ENCODE data around the gene COL28A1. TPM values are rescaled to one million over a fixed set of nuclear protein-coding genes. Genes with fewer than 3 reads are reported as not detected.

COL28A1 gene
- total and polyA plus RNA-seq, 4 donors = 0.05 to 0.50 (median 0.18) TPM

- TF ChIP-seq CTCF (IDR thresholded peaks at IDR 0.05; ENCODE audit: low read depth, low read length, missing input control) = no peak
- TF ChIP-seq NR2F2 (IDR thresholded peaks at IDR 0.05) = no peak
- TF ChIP-seq JUND (IDR thresholded peaks at IDR 0.05) = no peak
- no peak for TF ChIP-seq SP1 (IDR thresholded peaks at IDR 0.05)
- TF ChIP-seq FOXA2 (IDR thresholded peaks at IDR 0.05) = no peak
- TF ChIP-seq RAD21 (IDR thresholded peaks at IDR 0.05) = no peak
- no peak for TF ChIP-seq ATF3 (IDR thresholded peaks at IDR 0.05)
- no peak for TF ChIP-seq YY1 (IDR thresholded peaks at IDR 0.05)
- no peak for TF ChIP-seq GABPA (IDR thresholded peaks at IDR 0.05 in 1 of 2, conservative IDR thresholded peaks at IDR 0.05 in 1 of 2)
- TF ChIP-seq RXRA (IDR thresholded peaks at IDR 0.05) = no peak
- no peak for TF ChIP-seq HNF4G (IDR thresholded peaks at IDR 0.05)
- no peak for TF ChIP-seq ZBTB33 (IDR thresholded peaks at IDR 0.05)
- TF ChIP-seq HNF4A (conservative IDR thresholded peaks at IDR 0.05) = no peak
- no peak for TF ChIP-seq EGR1 (IDR thresholded peaks at IDR 0.05; ENCODE audit: low read depth in 2 of 2)
- no peak for TF ChIP-seq FOXA1 (IDR thresholded peaks at IDR 0.05)
- no peak for TF ChIP-seq TAF1 (conservative IDR thresholded peaks at IDR 0.05)
- H3K27me3 ChIP-seq (ENCODE audit: control insufficient read depth in 4 of 4, insufficient read depth in 4 of 4, low read length in 3 of 4) = no peaks in the 10 kb centered on the region
- no peak for DNase-seq (ENCODE audit: low spot score)
- no peaks in the 10 kb centered on the region for H3K9me3 ChIP-seq (ENCODE audit: control insufficient read depth in 4 of 4, low read length in 3 of 4)
- no peak overlapping the region for H3K4me3 ChIP-seq (ENCODE audit: low read depth in 1 of 3, low read length in 3 of 3)
- no peak overlapping the region for H3K27ac ChIP-seq (ENCODE audit: low read depth in 1 of 2, low read length in 2 of 2)
- H3K9ac ChIP-seq (ENCODE audit: low read depth in 1 of 2, low read length in 2 of 2) = no peak overlapping the region
- H3K4me1 ChIP-seq (ENCODE audit: control insufficient read depth in 4 of 4, insufficient read depth in 4 of 4, low read length in 3 of 4) = peaks cover 0 to 4% (median 0%) of the 10 kb centered on the region in 4 donors
- no peaks in the 10 kb centered on the region for H3K36me3 ChIP-seq (ENCODE audit: control insufficient read depth in 4 of 4, insufficient read depth in 3 of 4, low read depth in 1 of 4, low read length in 3 of 4)
- 40% methylated on average over 5 of the region's 5 CpGs for WGBS
These were observed 214.0 kb downstream of the COL28A1 start for GRCh38 chr7:7321681-7322080.

GRCh38 chr7:7318601-7319000 lies 217.1 kb downstream of the COL28A1 start:
- TF ChIP-seq ATF3 (IDR thresholded peaks at IDR 0.05) = no peak
- TF ChIP-seq FOXA1 (IDR thresholded peaks at IDR 0.05) = no peak
- TF ChIP-seq YY1 (IDR thresholded peaks at IDR 0.05) = no peak
- TF ChIP-seq CTCF (IDR thresholded peaks at IDR 0.05; ENCODE audit: low read depth, low read length, missing input control) = no peak
- TF ChIP-seq REST (IDR thresholded peaks at IDR 0.05) = no peak
- TF ChIP-seq TAF1 (conservative IDR thresholded peaks at IDR 0.05) = no peak
- TF ChIP-seq ZBTB33 (IDR thresholded peaks at IDR 0.05) = no peak
- TF ChIP-seq NR2F2 (IDR thresholded peaks at IDR 0.05) = no peak
- TF ChIP-seq HNF4G (IDR thresholded peaks at IDR 0.05) = no peak
- TF ChIP-seq FOXA2 (IDR thresholded peaks at IDR 0.05) = no peak
- no peak for TF ChIP-seq EGR1 (IDR thresholded peaks at IDR 0.05; ENCODE audit: low read depth in 2 of 2)
- TF ChIP-seq RAD21 (IDR thresholded peaks at IDR 0.05) = no peak
- no peak for TF ChIP-seq MAX (IDR thresholded peaks at IDR 0.05)
- TF ChIP-seq JUND (IDR thresholded peaks at IDR 0.05) = no peak
- no peak for TF ChIP-seq GABPA (IDR thresholded peaks at IDR 0.05 in 1 of 2, conservative IDR thresholded peaks at IDR 0.05 in 1 of 2)
- TF ChIP-seq SP1 (IDR thresholded peaks at IDR 0.05) = no peak
- H3K9me3 ChIP-seq (ENCODE audit: control insufficient read depth in 4 of 4, low read length in 3 of 4) = no peaks in the 10 kb centered on the region
- H3K27me3 ChIP-seq (ENCODE audit: control insufficient read depth in 4 of 4, insufficient read depth in 4 of 4, low read length in 3 of 4) = no peaks in the 10 kb centered on the region
- no peak for DNase-seq (ENCODE audit: low spot score)
- H3K36me3 ChIP-seq (ENCODE audit: control insufficient read depth in 4 of 4, insufficient read depth in 3 of 4, low read depth in 1 of 4, low read length in 3 of 4) = no peaks in the 10 kb centered on the region
- H3K4me3 ChIP-seq (ENCODE audit: low read depth in 1 of 3, low read length in 3 of 3) = no peak overlapping the region
- H3K9ac ChIP-seq (ENCODE audit: low read depth in 1 of 2, low read length in 2 of 2) = no peak overlapping the region
- H3K4me1 ChIP-seq (ENCODE audit: control insufficient read depth in 4 of 4, insufficient read depth in 4 of 4, low read length in 3 of 4) = peaks cover 0 to 4% (median 0%) of the 10 kb centered on the region in 4 donors
- WGBS = 95% methylated on average over 1 of the region's 1 CpG
- no peak overlapping the region for H3K27ac ChIP-seq (ENCODE audit: low read depth in 1 of 2, low read length in 2 of 2)

Measured in liver (tissue), 9 donors.